Mesendoderm (in vitro differentiated cells): ENCODE data around the gene GTF2H2C.

ENCODE experiments used
- DNase-seq: peaks from one replicate; pipeline ENCODE4 v3.0.0; 2013
- H2AK5ac ChIP-seq: 2 replicates; pipeline ENCODE4 v1.6.1; 2013; ENCODE audit warnings: low read length, inconsistent platforms
- H2BK120ac ChIP-seq: 2 replicates; pipeline ENCODE4 v1.6.1; 2013; ENCODE audit warnings: low read depth, mild to moderate bottlenecking, low read length, moderate library complexity, mixed read lengths
- H2BK15ac ChIP-seq: replicated peaks from 2 replicates; pipeline ENCODE4 v1.6.1; 2013; ENCODE audit warnings: low read depth, mild to moderate bottlenecking, moderate library complexity
- H2BK5ac ChIP-seq: 2 replicates; pipeline ENCODE4 v1.6.1; 2013; ENCODE audit warnings: low read length, inconsistent platforms
- H3K18ac ChIP-seq: 2 replicates; pipeline ENCODE4 v1.6.1; 2013; ENCODE audit warnings: mild to moderate bottlenecking, low read length, mixed read lengths
- H3K23ac ChIP-seq: one replicate; pipeline ENCODE4 v1.6.1; 2013; ENCODE audit warnings: low read length
- H3K27ac ChIP-seq: 2 replicates; pipeline ENCODE4 v1.5.1; 2013; ENCODE audit warnings: low read depth, mild to moderate bottlenecking, inconsistent platforms, low read length, moderate library complexity
- H3K27me3 ChIP-seq: 2 replicates; pipeline ENCODE4 v1.6.1; 2013; ENCODE audit warnings: low read length, control low read depth, mild to moderate bottlenecking, inconsistent platforms; ENCODE audit not compliant: insufficient read depth, poor library complexity
- H3K36me3 ChIP-seq: 2 replicates; pipeline ENCODE4 v1.6.1; 2013; ENCODE audit warnings: low read length, inconsistent platforms; ENCODE audit not compliant: control insufficient read depth, insufficient read depth
- H3K4ac ChIP-seq: one replicate; pipeline ENCODE4 v1.6.1; 2013; ENCODE audit warnings: low read depth, mild to moderate bottlenecking, low read length, moderate library complexity
- H3K4me1 ChIP-seq: 2 replicates; pipeline ENCODE4 v1.6.1; 2013; ENCODE audit warnings: low read depth, low read length, inconsistent platforms; ENCODE audit not compliant: control insufficient read depth
- H3K4me2 ChIP-seq: 2 replicates; pipeline ENCODE4 v1.6.1; 2013; ENCODE audit warnings: low read length
- H3K4me3 ChIP-seq: 2 replicates; pipeline ENCODE4 v1.5.1; 2013; ENCODE audit warnings: mild to moderate bottlenecking, low read length
- H3K56ac ChIP-seq: one replicate; pipeline ENCODE4 v1.6.1; 2013; ENCODE audit warnings: low read length
- H3K79me1 ChIP-seq: 2 replicates; pipeline ENCODE4 v1.6.1; 2013; ENCODE audit warnings: low read length, inconsistent platforms
- H3K79me2 ChIP-seq: 2 replicates; pipeline ENCODE4 v1.6.1; 2013; ENCODE audit warnings: mild to moderate bottlenecking, low read length; ENCODE audit not compliant: control insufficient read depth, insufficient read depth
- H3K9ac ChIP-seq: 2 replicates; pipeline ENCODE4 v1.6.1; 2013; ENCODE audit warnings: low read length, inconsistent platforms
- H4K5ac ChIP-seq: one replicate; pipeline ENCODE4 v1.6.1; 2013; ENCODE audit warnings: low read length
- H4K8ac ChIP-seq: one replicate; pipeline ENCODE4 v1.6.1; 2013; ENCODE audit warnings: low read depth, mild to moderate bottlenecking, control low read depth, low read length, moderate library complexity
- WGBS: extraction: QIAGEN DNeasy Blood & Tissue Kit; methylation state at CpG from one replicate; pipeline ENCODE4 v1.1.7; 2013; ENCODE audit warnings: low lambda C conversion rate, missing lambda C conversion rate; ENCODE audit not compliant: insufficient coverage; ENCODE audit errors: extremely low coverage; 5-methylcytosine and 5-hydroxymethylcytosine counted together

GTF2H2C gene

DNA sequence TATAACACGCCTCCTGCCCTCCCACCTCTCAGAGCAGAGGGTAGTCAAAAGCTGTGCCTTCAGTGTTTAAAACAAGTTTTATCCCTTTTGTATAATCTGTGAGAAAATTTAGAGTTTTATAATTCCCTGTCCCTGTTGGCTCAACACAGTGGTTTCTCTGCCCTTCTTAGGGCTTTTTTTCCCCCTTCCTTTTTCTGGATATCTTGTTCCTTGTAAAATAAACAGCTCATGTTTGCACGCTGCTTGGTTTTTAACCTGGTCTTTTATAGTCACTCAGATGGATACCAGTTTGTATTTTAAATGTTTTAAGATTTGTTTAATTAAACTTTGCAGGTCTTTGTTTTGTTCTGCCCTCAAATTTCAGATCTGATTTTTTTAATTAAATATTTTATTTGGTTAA is 40.7 kb upstream of the GTF2H2C start:
- Histone ChIP-seq H3K9ac (no peak overlapping the region), H3K79me2 (no peaks in the 10 kb centered on the region), H4K5ac (no peak overlapping the region), H3K4ac (no peak overlapping the region), H2BK120ac (no peak overlapping the region), H3K36me3 (no peaks in the 10 kb centered on the region), H2BK5ac (no peak overlapping the region), H3K79me1 (no peaks in the 10 kb centered on the region), H3K18ac (no peak overlapping the region), H3K27me3 (no peaks in the 10 kb centered on the region), H3K4me3 (no peak overlapping the region), H3K4me1 (no peaks in the 10 kb centered on the region), H2AK5ac (no peak overlapping the region), H3K56ac (no peak overlapping the region), H4K8ac (no peak overlapping the region), H2BK15ac (no peak overlapping the region), H3K27ac (no peak overlapping the region), H3K23ac (no peak overlapping the region), H3K4me2 (no peak overlapping the region)
- no peak for DNase-seq
- whole genome bisulfite sequencing, result no CpG with 5 or more reads among the region's 2 CpGs

DNA sequence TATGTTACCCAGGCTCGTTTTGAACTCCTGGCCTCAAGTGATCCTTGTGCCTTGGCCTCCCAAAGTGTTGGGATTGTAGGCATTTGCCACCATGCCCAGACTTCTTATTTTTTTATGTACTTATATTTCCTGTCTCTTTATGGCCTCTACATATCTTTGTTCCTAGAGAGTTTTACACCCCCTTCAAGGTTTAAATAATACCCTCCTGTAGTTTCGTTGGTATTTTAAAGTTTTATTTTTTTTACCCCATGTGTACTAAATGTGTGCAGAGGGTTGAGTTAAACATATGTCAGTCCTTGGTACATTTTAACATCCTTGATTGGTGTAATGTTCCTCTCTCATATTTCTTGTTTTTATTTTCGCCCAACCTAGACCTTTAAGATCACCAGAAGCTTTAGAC is 38.0 kb upstream of the GTF2H2C start:
- Histone ChIP-seq H4K8ac (no peak overlapping the region), H2BK120ac (no peak overlapping the region), H3K79me1 (no peaks in the 10 kb centered on the region), H3K4me3 (no peak overlapping the region), H3K18ac (no peak overlapping the region), H2BK5ac (no peak overlapping the region), H3K23ac (no peak overlapping the region), H3K4me1 (no peaks in the 10 kb centered on the region), H4K5ac (no peak overlapping the region), H3K27me3 (no peaks in the 10 kb centered on the region), H3K36me3 (no peaks in the 10 kb centered on the region), H3K9ac (no peak overlapping the region), H3K4ac (no peak overlapping the region), H3K4me2 (no peak overlapping the region), H2BK15ac (no peak overlapping the region), H3K27ac (no peak overlapping the region), H3K56ac (no peak overlapping the region), H3K79me2 (no peaks in the 10 kb centered on the region), H2AK5ac (no peak overlapping the region)
- WGBS, result no CpG with 5 or more reads among the region's 3 CpGs
- no peak for DNase-seq

DNA sequence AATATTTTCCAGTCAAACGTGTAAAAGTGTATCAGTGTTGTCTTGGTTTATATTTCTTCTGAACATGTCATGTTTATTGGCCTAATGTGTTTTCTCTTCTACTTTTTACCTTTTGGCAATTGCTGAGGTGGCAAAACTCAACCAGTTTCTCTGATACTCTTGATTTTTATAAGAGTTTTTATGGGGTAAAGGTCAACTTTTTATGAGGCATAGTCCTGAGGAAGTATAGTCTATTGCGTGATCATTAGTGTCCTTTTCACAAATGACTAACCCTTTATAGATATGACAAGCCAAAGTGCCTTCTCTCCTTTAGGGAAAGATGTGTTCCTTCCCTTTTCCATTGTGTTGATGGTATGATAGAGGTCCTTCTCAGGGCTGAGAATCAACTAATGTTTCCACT is 34.5 kb upstream of the GTF2H2C start:
- no peak overlapping the region for H2AK5ac ChIP-seq
- H3K36me3 ChIP-seq, result no peaks in the 10 kb centered on the region
- no peak overlapping the region for H2BK5ac ChIP-seq
- no peak overlapping the region for H3K4me2 ChIP-seq
- no peak overlapping the region for H3K56ac ChIP-seq
- H3K27me3 ChIP-seq, result no peaks in the 10 kb centered on the region
- no peak overlapping the region for H3K4me3 ChIP-seq
- H3K4ac ChIP-seq, result no peak overlapping the region
- H2BK15ac ChIP-seq, result no peak overlapping the region
- WGBS, result no CpG with 5 or more reads among the region's 2 CpGs
- H3K79me1 ChIP-seq, result no peaks in the 10 kb centered on the region
- H3K23ac ChIP-seq, result no peak overlapping the region
- H3K27ac ChIP-seq, result no peak overlapping the region
- H3K9ac ChIP-seq, result no peak overlapping the region
- no peak overlapping the region for H2BK120ac ChIP-seq
- no peak overlapping the region for H3K18ac ChIP-seq
- no peak overlapping the region for H4K5ac ChIP-seq
- DNase-seq, result no peak
- H3K79me2 ChIP-seq, result no peaks in the 10 kb centered on the region
- no peak overlapping the region for H4K8ac ChIP-seq
- H3K4me1 ChIP-seq, result no peaks in the 10 kb centered on the region

DNA sequence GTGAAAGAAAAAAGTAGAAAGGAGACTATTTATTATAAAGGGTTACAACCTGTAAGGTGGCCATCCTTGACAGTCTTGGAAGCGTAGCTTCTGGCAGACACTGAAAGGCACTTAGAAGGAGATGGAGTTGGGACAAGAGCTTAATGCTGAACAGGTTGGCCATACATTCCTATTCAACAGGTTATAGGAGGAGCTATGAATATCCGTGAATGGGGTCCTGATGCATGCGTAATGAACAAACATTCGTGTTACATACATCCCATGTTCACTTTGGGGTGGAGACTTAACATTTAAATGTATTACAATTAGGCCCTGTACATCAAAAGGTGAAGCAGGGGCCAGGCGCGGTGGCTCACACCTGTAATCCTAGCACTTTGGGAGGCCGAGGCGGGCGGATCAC is 33.3 kb upstream of the GTF2H2C start:
- no peaks in the 10 kb centered on the region for H3K36me3 ChIP-seq
- DNase-seq, result no peak
- H3K23ac ChIP-seq, result no peak overlapping the region

DNA sequence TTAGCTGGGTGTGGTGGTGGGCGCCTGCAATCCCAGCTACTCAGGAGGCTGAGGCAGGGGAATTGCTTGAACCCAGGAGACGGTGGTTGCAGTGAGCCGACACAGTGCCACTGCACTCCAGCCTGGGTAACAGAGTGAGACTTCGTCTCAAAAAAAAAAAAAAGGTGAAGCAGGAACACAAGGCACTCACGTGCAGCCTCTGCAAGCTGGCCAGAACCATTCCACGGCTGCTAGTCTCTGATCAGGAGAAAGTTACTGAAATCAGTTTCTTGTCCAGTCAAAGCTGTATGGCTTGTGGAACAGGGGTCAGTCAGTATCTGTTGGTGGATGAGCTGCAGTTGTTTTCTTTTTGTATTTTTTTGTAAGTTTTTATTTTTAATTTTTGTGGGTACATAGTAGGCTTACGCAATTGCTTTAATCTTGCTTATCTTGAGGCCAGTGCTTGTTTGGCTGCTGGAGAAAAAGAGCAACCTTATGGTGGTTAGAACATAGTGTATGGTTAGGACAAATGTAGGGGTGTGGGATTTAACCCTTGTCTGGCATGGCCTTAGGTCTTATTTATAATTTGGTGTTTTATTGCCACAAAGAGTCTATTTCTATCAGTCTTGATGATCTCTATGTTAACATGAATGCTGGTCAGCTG is 32.7 kb upstream of the GTF2H2C start:
- Histone ChIP-seq H3K36me3 (no peaks in the 10 kb centered on the region), H3K79me2 (peaks cover 1% of the 10 kb centered on the region), H4K8ac (no peak overlapping the region), H3K4ac (no peak overlapping the region), H4K5ac (no peak overlapping the region), H3K79me1 (no peaks in the 10 kb centered on the region), H3K27ac (no peak overlapping the region), H3K4me3 (no peak overlapping the region), H3K27me3 (no peaks in the 10 kb centered on the region), H3K4me2 (no peak overlapping the region), H3K23ac (no peak overlapping the region), H2BK5ac (no peak overlapping the region), H3K4me1 (peaks cover 4% of the 10 kb centered on the region), H2AK5ac (no peak overlapping the region), H3K9ac (no peak overlapping the region), H2BK120ac (no peak overlapping the region), H3K56ac (no peak overlapping the region), H2BK15ac (no peak overlapping the region), H3K18ac (no peak overlapping the region)
- WGBS, result no CpG with 5 or more reads among the region's 7 CpGs
- DNase-seq, result no peak

More for the DNA sequence above, 33.3 kb upstream of the GTF2H2C start:
- no peak overlapping the region for H4K5ac ChIP-seq
- H2BK120ac ChIP-seq, result no peak overlapping the region
- no peak overlapping the region for H2BK5ac ChIP-seq
- no peak overlapping the region for H2AK5ac ChIP-seq
- no peak overlapping the region for H2BK15ac ChIP-seq
- H3K9ac ChIP-seq, result no peak overlapping the region
- no CpG with 5 or more reads among the region's 9 CpGs for WGBS
- H3K79me2 ChIP-seq, result peaks cover 1% of the 10 kb centered on the region
- no peak overlapping the region for H3K4ac ChIP-seq
- no peak overlapping the region for H3K18ac ChIP-seq
- no peaks in the 10 kb centered on the region for H3K27me3 ChIP-seq
- H3K56ac ChIP-seq, result no peak overlapping the region
- H4K8ac ChIP-seq, result no peak overlapping the region
- H3K4me3 ChIP-seq, result no peak overlapping the region
- no peak overlapping the region for H3K27ac ChIP-seq
- no peak overlapping the region for H3K4me2 ChIP-seq
- H3K79me1 ChIP-seq, result no peaks in the 10 kb centered on the region
- peaks cover 4% of the 10 kb centered on the region for H3K4me1 ChIP-seq

DNA sequence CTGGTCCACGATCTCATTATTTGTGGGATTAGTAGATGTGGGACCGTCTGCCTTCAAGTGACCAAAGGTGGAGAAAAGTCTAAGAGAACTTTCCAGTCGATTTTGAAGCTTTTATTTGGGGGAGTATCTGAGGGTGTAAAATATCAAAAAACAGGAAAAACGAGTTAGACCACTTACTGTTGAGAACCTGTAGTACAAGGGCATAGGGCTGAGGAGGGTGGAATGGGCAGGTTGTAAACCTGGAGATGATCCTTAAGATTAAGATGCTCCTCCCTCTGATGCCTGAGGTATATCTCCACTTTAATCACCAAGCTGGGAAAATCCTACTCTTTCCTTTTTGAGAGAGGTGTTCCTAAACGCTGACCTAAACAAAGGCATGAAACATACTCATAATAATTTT is 32.0 kb upstream of the GTF2H2C start:
- no CpG with 5 or more reads among the region's 5 CpGs for WGBS
- Histone ChIP-seq H3K79me2 (peaks cover 1% of the 10 kb centered on the region), H3K18ac (no peak overlapping the region), H3K79me1 (no peaks in the 10 kb centered on the region), H3K23ac (no peak overlapping the region), H3K56ac (no peak overlapping the region), H3K4me2 (no peak overlapping the region), H2BK120ac (no peak overlapping the region), H2BK5ac (no peak overlapping the region), H4K5ac (no peak overlapping the region), H3K27ac (no peak overlapping the region), H2BK15ac (no peak overlapping the region), H3K4me3 (no peak overlapping the region), H3K4ac (no peak overlapping the region), H3K4me1 (peaks cover 4% of the 10 kb centered on the region), H4K8ac (no peak overlapping the region), H2AK5ac (no peak overlapping the region), H3K9ac (no peak overlapping the region), H3K27me3 (no peaks in the 10 kb centered on the region), H3K36me3 (no peaks in the 10 kb centered on the region)
- peak; percentile 84 for DNase-seq
